Endometrium (tissue), 2 donors: ENCODE results near the gene PAOX.
"Not testable (repeated sequence)": the region's sequence is repeated elsewhere in the genome, so short reads cannot be mapped to it uniquely, and the experiment has no call there.

Source experiments
- FAIRE-seq: peaks from 2 replicates; lab custom pipeline; 2012; peaks lifted over from hg19 to GRCh38; lab: Jason Lieb, UNC
- donor health status: control.
- donor health status: control.

The PAOX gene

DNA sequence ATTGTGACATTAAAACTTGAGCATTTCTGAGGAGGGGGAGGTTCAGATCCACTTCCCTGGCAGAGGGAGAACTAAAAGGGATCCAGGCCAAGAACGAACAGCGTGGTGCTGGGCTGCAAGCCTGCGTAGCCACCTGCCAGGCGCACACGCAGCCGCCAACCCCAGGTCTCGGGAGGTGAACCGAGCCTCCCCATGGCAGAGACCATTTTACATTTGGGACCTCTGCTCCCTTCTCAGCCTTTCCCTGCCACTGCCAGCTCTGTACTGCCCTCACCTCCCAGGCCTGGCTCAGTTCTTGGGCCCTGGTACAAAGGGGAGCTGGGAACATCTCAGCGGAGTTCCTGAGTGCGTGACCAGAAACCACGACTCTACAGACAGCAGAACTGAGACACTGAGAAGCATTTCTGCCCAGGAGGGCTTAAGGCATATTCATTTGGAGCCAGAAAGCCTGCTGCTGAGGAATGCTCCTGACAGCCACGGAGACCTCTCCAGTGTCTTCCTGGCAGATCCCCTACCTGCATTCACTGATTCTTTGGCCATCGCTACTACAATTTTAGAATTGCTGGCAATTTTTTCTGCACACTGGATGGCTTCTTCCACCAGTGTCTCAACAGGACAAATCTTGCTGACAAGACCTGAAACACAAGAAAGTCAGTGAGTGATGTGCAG, 13.5 kb upstream of the PAOX start:
- FAIRE-seq = no peak

DNA sequence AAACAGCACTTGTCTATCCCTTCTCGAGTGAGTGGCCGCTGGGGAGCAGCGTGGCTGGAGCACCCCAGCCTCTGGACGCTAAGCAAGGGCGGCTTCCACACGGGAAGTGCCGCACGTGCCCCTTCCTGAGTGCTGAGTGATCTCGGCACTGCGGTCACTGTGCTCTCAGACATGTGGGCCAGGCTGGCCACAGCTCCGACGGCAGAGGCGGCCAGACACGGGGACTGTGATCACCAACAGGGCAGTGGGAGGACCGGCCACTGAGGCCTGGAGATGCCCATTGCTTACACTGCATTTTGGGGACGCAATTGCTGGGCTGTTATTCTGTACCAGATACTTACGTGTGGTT, 13.0 kb upstream of the PAOX start:
- no peak for FAIRE-seq

DNA sequence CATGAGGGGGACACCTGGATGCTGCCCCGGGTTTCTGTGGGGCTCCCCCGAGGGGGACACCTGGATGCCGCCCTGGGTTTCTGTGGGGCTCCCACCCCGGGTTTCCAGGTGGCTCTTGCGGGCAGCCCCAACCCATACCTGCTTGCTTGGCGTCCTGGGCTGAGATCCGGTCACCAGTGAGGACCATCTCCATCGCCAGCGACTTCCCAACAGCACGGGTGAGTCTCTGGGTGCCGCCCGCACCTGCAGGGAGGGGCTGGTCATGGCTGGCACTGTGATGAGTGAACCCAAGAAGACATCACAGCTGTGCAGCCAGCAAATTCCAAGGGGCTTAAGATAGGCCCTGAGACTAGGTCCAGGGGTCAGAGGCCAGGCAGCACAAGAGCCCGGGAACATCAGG, 12.3 kb upstream of the PAOX start:
- no peak for FAIRE-seq

DNA sequence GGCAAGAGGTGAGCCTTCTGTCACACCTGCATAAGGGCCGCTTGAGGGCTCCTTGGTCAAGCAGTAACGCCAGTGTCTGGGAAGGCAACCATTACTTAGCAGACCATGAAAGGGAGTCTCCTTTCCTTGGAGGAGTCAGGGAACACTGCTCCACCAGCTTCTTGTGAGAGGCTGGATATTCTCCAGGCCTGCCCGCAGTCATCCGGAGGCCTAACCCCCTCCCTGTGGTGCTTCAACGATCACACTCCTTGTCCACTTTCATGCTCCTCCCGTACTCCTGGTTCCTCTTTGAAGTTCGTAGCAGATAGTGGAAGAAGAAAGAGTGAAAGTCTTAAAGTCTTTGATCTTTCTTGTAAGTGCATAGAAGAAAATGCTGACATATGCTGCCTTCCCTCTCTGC, 11.6 kb upstream of the PAOX start:
- FAIRE-seq = not testable (repeated sequence)

DNA sequence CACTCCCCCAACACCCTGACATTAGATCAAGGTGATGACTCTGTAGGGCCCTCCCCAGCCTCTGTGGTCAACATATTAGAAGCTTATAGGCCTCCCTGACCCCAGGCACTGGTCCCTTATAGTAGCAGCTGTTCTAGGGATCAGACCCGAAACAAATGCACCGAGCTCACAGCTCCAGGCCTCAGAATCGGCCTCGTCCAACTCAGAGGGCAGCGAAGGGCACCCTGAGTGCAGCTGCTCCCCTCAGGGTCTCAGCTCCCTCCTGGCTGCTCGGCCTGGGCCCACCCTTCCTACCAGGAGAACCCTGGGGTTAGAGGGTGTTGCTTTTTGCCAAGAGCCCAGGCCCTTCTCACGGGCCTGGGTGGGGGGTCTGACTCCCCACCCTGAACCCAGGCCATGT, 10.9 kb upstream of the PAOX start:
- FAIRE-seq = no peak

DNA sequence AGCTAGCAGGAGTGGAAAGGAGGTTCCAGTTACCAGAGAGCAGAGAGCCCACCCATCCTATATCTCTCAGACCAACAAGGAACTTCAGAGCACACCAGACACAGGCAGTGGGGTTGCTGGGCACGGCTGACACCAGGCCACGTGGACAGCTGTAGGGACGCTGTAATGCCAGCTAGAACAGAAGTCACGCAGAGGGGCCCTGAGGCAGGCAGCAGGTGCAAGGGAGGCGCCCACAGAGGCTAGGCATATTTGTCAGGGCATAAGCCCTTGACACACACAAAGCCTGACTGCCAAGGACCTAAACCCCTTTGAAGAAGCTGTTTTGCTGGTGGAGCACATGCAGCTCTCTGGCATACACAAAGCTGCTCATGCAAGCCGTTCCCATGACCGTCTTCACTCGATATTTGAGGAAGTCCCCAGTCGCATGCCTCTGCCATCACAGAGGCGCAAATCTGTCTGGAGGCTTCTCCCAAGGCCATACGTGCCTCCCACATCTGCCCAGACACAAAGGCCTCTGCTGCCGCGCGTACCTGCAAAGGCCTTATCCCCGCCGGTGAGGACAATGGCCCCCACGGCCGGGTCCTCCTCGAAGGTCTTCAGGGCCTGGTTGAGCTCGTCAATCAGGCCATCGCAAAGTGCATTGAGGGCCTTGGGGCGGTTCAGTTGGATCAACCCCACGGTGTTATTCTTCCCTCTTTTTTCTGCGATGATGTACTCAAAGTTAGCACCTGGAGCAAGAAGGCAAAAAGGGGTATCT, 8.9 kb upstream of the PAOX start:
- no peak for FAIRE-seq

DNA sequence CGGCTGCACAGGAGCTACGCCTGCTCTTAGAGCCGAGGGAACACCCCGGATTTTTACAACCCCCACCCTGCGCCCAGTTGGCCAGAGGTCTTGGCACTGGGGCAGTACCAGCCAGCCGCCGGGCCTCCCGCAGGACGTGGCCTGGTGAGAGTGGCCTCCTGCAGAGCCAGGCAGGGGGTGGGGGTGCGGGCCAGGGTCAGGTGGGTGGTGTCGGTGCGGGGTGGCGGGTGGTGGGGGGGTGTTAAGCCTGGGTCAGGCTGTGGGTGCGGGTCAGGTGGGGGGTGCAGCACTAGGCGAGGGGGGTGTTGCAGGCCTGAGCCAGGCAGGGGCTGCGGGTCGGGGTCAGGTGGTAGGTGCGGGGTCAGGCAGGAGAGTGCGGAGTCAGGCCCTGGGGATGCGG, 6.6 kb upstream of the PAOX start:
- no peak for FAIRE-seq

DNA sequence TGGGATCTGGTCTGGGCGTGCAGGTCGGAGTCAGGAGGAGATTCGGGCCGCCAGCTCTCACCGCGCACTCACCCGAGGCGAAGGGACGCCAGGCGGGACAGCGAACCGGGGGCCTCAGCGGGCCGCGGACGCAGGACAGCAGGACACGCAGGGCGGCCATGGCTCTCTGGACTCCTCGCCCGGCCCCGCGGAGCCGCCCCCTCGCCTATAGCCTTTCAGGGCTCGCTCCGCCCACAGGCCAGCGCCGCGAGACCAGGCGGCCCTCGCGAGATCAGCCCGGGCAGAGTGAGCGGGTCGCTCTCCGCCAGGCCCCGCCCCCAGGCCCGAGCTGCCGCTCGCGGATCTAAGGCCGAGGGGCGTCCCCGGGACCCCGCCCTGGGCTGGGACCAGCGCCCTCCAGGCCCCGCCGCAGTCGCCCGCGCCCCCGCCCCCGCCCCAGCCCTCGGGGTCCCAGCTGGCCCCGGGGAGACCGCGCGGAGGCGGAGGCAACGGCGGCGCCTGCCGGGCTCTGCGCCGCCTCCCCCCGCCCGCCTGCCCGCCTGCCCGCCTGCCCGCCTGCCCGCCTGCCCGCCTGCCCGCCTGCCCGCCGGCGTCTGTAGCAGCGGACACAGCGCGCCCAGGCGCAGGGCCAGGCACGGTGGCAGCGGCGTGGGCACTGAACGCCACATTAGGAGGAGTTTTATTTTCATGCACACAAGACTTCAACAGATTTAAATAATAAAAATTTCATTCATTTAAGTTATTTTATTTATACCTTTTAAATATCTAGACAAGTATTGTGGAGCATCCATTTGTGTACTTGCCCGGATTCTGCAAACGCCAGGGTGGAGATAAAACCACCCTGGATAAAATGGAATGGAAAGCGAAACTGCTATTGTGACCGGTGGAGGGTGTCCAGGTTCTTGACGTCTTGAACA, 5.6 kb upstream of the PAOX start, which contains the start of gene ECHS1:
Gene ECHS1 (minus strand): TSS at position 181 of the 917 bp plus-strand sequence. CDS start 21 bp downstream, at position 160.
- peak; percentile 61 for FAIRE-seq

DNA sequence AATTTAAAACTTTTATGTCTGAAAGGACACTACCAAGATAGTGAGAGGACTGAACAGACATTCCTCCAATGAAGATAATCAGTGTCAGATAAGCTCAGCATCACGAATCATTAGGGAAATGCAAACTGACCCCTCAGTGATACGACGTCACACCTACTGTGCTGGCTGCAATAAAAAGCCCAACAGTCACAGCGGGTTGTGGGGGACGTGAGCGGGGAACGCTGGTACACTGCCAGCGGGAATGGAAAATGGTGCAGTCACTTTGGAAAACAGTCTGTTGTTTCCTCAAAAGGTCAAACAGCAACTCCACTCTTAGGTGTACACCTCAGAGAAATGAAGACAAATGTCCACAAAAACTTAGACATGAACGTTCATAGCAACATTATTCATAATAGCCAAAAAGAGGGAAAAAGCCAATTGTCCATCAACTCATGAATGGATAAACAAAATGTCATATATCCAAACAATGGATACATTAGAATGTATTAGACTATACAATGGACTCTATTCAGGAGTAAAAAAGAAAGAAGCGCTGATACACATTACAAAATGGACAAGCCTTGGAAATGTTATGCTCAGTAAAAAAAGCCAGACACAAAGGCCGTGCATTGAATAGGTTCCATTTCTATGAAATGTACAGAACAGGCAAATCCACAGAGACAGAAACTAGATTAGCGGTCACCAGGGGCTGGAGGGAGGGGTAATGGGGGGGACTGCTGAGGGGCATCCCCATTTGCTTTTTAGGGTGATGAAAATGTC, 3.5 kb upstream of the PAOX start:
- FAIRE-seq = no peak

DNA sequence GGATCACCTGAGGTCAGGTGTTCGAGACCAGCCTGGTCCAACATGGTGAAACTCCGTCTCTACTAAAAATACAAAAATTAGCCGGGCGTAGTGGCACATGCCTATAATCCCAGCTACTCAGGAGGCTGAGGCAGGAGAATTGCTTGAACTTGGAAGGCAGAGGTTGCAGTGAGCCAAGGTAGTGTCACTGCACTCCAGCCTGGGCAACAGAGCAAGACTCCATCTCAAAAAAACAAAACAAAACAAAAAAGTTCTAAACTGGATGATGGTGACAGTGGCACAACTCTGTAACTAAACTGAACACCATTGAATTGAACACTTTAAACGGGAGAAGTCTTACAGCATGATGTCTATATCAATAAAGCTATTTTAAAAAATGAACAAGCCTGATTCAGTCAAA, 2.9 kb upstream of the PAOX start:
- not testable (repeated sequence) for FAIRE-seq

DNA sequence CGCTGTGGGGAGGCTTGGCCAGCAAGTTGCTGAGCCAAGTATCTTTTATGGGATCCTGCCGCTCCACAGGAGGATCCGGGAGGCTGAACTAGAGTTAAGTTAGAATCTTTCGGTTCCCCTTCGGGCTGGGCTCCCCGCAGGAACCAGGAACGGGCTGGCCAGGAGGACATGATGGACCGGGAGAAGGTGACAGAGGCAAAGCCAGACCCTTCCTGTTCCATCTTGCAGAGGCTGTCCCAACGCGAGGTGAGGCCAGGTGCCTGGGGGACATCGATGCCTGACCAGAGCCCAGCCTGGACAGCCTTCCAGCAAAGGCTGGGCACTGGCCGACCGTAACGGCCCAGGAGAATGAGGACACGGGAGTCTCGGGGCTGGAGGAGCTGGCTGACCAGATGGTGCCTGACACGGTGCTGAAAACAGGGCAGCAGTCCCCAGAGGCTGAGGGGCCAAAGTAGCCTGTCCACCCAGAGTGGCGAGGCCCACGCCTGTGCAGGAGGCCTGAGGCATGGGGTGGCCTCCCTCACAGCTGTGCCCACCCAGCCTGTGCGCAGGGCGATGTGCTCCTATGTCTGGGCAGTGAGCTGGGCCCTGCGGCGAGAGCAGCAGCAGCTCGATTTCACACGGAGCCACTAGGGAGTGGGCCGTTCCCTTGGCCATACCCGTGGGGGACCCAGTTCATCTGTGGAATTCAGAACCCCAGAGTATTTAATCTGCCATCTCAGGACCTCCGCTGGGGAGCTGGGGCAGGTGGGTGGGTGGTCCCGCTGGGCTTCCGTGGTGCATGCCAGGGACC, 1.8 kb upstream of the PAOX start:
- FAIRE-seq = no peak

DNA sequence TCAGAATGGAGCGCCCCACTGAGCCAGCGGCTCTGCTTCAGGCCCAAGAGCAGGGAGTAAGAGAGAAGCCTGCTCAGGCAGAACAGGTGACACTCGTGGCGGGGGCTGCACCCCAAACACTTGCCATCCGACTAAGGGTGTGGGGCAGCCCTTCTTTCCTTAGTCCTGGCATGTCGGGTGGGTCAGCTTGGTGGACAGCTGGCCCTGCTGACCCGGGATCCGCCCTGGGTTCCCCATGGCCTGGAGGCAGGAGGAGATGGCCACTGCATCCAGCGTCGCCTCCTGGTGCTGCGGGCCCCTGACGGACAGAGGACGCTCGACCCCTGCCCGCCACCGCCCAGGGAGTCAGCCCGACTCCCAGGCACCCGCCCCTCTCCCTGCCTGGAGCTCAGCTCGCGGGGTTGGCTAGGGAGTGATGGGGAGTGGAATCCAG, 1.2 kb upstream of the PAOX start:
- no peak for FAIRE-seq

DNA sequence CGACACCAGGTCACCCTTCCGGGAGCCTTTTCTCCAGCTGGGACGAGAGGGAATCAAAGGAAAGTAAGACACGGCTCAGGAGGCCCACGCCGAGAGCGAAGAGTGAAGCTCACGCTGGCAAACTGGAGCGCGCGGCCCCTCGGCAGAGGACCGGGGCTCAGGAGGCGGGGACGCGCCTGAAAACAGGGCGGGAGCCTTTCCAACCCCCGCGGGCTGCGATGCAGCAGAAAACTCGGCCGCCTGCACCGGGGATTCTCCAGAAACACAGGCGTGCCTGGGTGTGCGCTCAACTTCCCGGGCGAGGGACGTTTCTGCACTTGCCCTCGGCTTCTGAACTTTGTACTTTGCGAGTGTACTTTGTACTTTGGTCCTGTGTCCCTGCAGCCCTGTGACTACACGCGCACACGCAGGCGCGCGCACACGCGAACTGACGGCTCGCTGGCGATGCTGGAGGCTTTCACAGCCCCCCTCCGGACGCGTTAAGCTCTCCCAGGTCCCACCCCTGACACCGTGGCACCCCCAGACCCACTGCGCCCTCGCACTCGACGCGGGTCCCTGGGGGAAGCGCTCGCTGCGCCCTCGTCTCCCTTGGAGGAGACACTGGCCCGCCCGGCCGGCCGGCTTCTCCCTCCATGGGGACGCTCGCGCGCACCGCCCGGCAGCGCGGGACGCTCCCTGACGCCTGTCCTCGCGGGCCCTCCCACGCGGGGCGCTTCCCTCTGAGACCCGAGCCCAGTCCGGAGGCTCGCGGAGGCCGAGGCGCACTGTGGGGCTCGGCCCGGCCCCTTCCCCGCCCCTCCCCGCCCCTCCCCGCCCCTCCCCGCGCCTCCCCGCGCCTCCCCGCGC, 588 bp upstream of the PAOX start:
- no peak for FAIRE-seq

DNA sequence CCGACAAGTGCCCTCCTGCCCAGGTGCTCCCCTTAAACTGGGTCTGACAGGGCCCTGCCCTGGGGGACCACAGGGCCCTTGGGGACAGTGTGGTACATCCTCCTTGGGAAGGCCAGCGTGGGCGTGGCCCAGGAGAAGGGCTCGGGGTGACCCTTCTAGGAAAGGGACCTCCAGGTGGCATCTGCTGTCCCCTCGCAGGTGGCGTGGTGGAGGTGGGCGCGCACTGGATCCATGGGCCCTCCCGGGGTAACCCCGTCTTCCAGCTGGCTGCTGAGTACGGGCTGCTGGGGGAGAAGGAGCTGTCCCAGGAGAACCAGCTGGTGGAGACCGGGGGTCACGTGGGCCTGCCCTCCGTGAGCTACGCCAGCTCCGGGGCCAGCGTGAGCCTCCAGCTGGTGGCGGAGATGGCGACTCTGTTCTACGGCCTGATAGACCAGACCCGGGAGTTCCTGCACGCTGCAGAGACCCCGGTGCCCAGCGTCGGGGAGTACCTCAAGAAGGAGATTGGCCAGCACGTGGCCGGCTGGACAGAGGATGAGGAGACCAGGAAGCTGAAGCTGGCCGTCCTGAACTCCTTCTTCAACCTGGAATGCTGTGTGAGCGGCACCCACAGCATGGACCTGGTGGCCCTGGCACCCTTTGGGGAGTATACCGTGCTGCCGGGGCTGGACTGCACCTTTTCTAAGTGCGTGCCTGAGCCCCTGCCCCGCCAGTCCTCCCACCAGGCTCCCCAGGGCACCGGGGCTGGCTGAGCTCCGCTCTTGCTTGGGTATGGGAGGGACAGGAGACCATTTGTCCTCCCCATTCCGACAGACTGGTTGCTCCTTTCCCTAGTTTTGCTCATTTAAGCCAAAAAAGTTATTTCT, 972 bp downstream of the PAOX start:
- no peak for FAIRE-seq

DNA sequence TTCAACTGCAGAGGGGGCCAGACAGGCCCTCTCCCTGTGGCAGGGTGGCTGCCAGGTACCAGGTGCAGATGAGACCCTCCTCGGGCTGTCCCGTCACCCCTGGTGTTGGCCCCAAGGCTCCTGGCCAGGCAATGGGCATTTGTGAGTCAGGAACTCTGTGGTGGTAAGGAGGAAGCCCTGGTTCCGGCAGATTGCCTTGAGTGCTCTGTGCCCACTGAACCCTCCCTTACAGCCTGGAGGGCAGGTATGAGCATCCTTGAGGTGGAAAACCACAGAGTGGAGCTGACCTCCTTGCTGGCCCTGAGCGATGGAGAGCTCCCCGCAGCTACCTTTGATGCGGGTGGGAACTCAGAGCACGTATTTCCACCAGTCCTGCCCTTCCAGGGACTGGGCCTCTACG, 2.0 kb downstream of the PAOX start:
- FAIRE-seq = no peak

DNA sequence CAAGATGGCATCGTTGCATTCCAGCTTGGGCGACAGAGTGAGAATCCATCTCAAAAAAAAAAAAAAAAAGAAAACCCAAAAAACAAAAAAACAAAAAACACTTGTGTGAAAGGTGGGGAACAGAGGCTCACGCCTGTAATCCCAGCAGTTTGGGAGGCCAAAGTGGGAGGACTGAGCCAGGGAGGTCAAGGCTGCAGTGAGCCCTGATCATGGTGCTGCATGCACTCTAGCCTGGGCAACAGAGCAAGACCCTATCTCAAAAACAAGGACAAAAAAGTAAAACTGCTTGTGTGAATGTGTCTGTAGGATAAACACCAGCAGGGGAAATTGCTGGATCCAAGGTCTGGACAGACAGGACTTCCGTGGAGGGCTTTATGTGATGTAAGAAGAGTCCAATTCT, 4.5 kb downstream of the PAOX start:
- FAIRE-seq = no peak

DNA sequence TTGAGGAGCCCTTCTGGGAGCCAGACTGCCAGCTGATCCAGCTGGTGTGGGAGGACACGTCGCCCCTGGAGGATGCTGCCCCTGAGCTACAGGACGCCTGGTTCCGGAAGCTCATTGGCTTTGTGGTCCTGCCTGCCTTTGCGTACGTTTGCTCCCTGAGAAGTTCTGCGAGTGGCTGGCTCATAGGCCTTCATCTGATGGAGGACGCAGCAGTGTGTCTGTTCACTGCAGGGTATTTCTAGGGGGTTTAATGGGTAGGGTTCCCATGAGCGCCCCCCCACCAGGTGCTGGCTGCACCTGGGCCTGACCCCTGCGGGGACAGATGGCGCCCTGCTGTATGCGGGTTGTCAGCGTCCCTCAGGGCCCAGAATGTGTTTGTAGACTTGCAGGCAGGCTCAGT, 5.0 kb downstream of the PAOX start:
- FAIRE-seq = no peak

DNA sequence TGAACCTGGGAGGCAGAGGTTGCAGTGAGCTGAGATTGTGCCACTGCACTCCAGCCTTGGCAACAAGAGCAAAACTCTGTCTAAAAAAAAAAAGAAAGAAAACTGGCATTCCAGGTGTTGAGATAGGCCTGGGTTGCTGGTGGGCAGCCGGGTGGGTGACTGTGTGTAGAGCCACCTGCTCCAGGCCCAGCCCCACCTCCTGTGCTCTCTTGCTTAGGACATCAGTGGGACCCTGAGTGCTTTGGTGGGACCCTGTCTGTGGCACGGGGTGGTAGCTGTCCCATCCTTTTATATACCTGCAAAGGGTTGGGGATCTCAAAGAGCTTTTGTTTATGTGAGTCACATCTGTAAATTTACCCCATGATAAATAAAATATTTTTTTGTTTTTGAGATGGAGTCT, 6.2 kb downstream of the PAOX start:
- FAIRE-seq = no peak

DNA sequence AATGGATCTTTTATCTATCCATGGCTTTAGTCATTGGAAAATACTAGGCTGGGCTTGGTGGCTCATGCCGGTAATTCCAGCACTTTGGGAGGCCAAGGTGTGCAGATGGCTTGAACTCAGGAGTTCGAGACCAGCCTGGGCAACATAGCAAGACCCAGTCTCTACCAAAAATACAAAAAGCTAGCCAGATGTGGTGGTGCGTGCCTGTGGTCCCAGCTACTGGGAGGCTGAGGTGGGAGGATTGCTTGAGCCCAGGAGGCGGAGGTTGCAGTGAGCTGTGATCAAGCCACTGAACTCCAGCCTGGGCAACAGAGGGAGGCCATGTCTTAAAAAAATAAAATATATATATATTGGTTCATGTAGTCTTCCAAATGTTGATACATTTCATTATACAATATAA, 7.9 kb downstream of the PAOX start:
- FAIRE-seq = not testable (repeated sequence)
